RWPE1 (cell line): ENCODE data around the gene CD2AP.

Experiments
- CTCF ChIA-PET: fragments of 350-600 bp; sonication (Branson Sonifier 250); formaldehyde crosslinking; extraction: SDS; loops from one replicate; lab custom pipeline; 2021; lab: Yijun Ruan, JAX
- POLR2A ChIA-PET: fragments of 400-600 bp; formaldehyde crosslinking; extraction: SDS; loops from one replicate; lab custom pipeline; 2020; ENCODE audit warnings: antibody characterized with exemption; ENCODE audit not compliant: low non-redundant PET; lab: Yijun Ruan, JAX
- DNase-seq: peaks from one replicate; pipeline ENCODE4 v3.0.0; 2012; ENCODE audit warnings: low spot score
- H3K27ac ChIP-seq: fragments of 450-650 bp; 2 replicates; pipeline ENCODE4 v1.5.1; 2017
- CTCF ChIP-seq: fragments of 450-650 bp; conservative IDR thresholded peaks from 2 replicates; pipeline ENCODE4 v1.5.1; 2017; ENCODE audit warnings: low read depth, mild to moderate bottlenecking

The CD2AP gene

GRCh38 chr6:47509937-47510336, 32.3 kb downstream of the CD2AP start:
- ChIA-PET POLR2A (no interaction called here), CTCF (no interaction called here)
- DNase-seq = no peak
- H3K27ac ChIP-seq = no peak overlapping the region
- no peak for TF ChIP-seq CTCF

DNA sequence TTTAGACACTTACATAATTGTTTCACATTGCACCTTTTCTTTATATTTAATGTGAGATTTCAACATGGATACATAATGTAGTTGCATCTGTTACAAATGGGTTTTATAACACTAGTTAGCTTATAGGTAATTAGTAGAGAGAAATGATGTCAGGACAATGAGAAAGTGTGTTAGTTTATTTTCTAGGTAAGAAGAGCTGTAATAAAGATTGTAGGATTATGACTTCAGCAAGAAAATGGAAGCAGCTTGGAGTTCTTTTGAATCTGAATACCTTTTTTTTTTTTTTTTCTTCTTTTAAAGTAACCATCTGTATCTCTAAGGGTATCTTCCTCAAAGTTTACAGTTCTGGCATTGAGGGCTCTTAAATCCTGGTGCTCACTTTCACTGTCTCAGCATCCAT, 35.3 kb downstream of the CD2AP start:
- no peak for DNase-seq
- no peak for TF ChIP-seq CTCF
- POLR2A ChIA-PET = no interaction called here
- CTCF ChIA-PET = no interaction called here
- no peak overlapping the region for H3K27ac ChIP-seq

DNA sequence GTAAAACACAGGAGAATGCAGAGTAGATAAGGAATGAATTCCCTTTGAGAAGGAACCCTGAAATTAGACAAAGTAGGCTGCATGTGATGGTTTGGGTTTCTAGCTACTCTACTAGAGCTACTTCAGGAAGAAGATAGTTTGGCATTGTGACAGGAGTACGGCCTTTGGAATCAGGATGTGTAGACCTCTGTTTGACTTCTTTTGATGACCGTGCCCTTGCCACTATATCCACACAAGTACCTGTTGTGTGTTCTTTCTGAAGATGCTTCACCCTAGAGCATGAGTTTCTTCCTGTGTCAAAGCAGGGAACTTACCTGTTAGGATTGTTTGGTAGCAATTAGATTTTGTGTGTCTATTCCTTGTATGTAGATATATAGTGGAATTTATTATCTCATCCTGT, 41.7 kb downstream of the CD2AP start:
- ChIA-PET POLR2A (no interaction called here), CTCF (no interaction called here)
- no peak overlapping the region for H3K27ac ChIP-seq
- DNase-seq = no peak
- no peak for TF ChIP-seq CTCF

- ChIA-PET POLR2A (no interaction called here), CTCF (no interaction called here)
- TF ChIP-seq CTCF = no peak
- DNase-seq = no peak
- H3K27ac ChIP-seq = no peak overlapping the region
Measured at GRCh38 chr6:47520282-47520681, 42.7 kb downstream of the CD2AP start.

GRCh38 chr6:47521961-47522360, 44.4 kb downstream of the CD2AP start:
- no peak for TF ChIP-seq CTCF
- CTCF ChIA-PET = no interaction called here
- no peak overlapping the region for H3K27ac ChIP-seq
- no peak for DNase-seq
- POLR2A ChIA-PET = no interaction called here

DNA sequence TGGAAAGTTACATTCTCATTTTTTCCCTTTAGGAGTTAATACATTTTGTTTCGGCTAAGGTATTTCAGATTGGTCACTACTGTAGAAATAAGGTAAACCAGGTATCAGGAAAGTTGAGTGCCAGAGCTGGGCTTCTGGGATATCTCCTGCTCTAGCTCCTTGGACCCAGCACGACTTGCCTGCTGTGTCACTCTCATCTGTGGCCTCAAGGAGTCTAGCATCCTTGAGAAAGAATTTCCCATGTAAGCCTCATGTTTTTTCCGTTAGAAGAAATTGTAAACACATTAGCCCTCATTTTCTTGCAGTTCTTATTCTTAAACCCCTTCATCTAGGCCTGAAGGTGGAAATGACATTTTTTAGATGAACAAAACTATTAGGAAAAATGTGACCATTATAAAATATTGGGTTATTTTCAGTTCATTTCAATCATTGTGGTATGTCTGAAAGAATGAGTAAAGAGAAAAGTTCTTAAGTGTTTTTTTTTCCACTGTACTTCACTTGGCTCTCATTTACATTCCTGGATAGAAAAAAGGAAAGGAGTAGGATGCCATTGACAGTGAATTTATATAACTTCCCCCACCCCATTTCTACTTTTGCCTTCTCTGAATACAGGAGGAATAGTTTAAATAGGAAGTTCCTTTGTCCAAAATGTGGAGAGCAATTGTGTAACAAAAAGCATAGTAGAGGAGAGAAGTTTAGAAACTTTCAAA, 46.7 kb downstream of the CD2AP start:
- H3K27ac ChIP-seq = no peak overlapping the region
- CTCF ChIA-PET = interaction anchor here (0.5 kb wide), 1 partner anchor 28 kb away, joined by 5 read pairs; no protein-coding TSS in a partner anchor
- TF ChIP-seq CTCF = no peak
- POLR2A ChIA-PET = no interaction called here
- DNase-seq = no peak
